Fibroblast of lung (primary cell): ENCODE data around the gene PSMD10. TPM values are rescaled to one million over a fixed set of nuclear protein-coding genes. Genes with fewer than 3 reads are reported as not detected.

ENCODE experiments used
- DNase-seq, 2 donors: peaks; one replicate each; pipeline versions ENCODE4 v3.0.0 to v3.0.0-alpha.2; 2010; ENCODE audit warnings: low read depth in 2 of 2
- H2AFZ ChIP-seq: 2 replicates; pipeline ENCODE4 v1.5.1; 2012; ENCODE audit warnings: low read length, control low read depth, inconsistent platforms
- H3K27ac ChIP-seq: 2 replicates; pipeline ENCODE4 v1.5.1; 2011; ENCODE audit warnings: low read length, control low read depth; ENCODE audit not compliant: insufficient read depth
- H3K27me3 ChIP-seq: 2 replicates; pipeline ENCODE4 v1.5.1; 2011; ENCODE audit warnings: mild to moderate bottlenecking, low read length; ENCODE audit not compliant: control insufficient read depth, insufficient read depth
- H3K36me3 ChIP-seq: 2 replicates; pipeline ENCODE4 v1.5.1; 2011; ENCODE audit warnings: low read length; ENCODE audit not compliant: control insufficient read depth, insufficient read depth
- H3K4me1 ChIP-seq: 2 replicates; pipeline ENCODE4 v1.5.1; 2011; ENCODE audit warnings: low read length; ENCODE audit not compliant: control insufficient read depth, insufficient read depth; ENCODE audit errors: extremely low read depth
- H3K4me2 ChIP-seq: 2 replicates; pipeline ENCODE4 v1.5.1; 2011; ENCODE audit warnings: low read length, control low read depth; ENCODE audit not compliant: insufficient read depth; ENCODE audit errors: extremely low read depth
- H3K4me3 ChIP-seq, 4 experiments: fragments of 200-600 bp in 1 of 4; sonication (generic) in 1 of 4; replicated peaks in 1 of 4; 2 replicates each; pipeline ENCODE4 v1.5.1; 2011 to 2016; ENCODE audit warnings: low read length in 4 of 4, low read depth in 3 of 4, mild to moderate bottlenecking in 3 of 4, control low read depth in 2 of 4, inconsistent platforms in 1 of 4, mixed read lengths in 1 of 4; ENCODE audit not compliant: insufficient read depth in 1 of 4; ENCODE audit errors: control extremely low read depth in 1 of 4
- H3K79me2 ChIP-seq: 2 replicates; pipeline ENCODE4 v1.5.1; 2012; ENCODE audit warnings: mild to moderate bottlenecking, low read length, inconsistent platforms; ENCODE audit not compliant: control insufficient read depth, insufficient read depth
- H3K9ac ChIP-seq: 2 replicates; pipeline ENCODE4 v1.5.1; 2011; ENCODE audit warnings: mild to moderate bottlenecking, low read length, control low read depth; ENCODE audit not compliant: insufficient read depth
- H3K9me3 ChIP-seq: 2 replicates; pipeline ENCODE4 v1.5.1; 2012; ENCODE audit warnings: low read depth, low read length; ENCODE audit not compliant: control insufficient read depth, insufficient read depth
- H4K20me1 ChIP-seq: 2 replicates; pipeline ENCODE4 v1.5.1; 2011; ENCODE audit warnings: low read length; ENCODE audit not compliant: control insufficient read depth, insufficient read depth; ENCODE audit errors: extremely low read depth
- CTCF ChIP-seq, 2 donors: IDR thresholded peaks in 1 of 2; conservative IDR thresholded peaks in 1 of 2; 1 replicate in 1 of 2; 2 replicates in 1 of 2; pipeline ENCODE4 v1.5.1; 2011 to 2012; ENCODE audit warnings: low read length in 2 of 2, control low read depth in 1 of 2, inconsistent platforms in 1 of 2, low read depth in 1 of 2, mild to moderate bottlenecking in 1 of 2
- EZH2 ChIP-seq: IDR thresholded peaks from 2 replicates; pipeline ENCODE4 v1.5.1; 2012; ENCODE audit warnings: low read length, control low read depth, mild to moderate bottlenecking; ENCODE audit errors: missing control alignments
- polyA plus RNA-seq, 2 donors: library from polyadenylated mRNA; depleted of rRNA in 1 of 2; stranded (reverse) in 1 of 2; unstranded in 1 of 2; fragments of >200 nt; gene quantifications; 2 replicates each; pipeline ENCODE4 v1.2.1, GENCODE V29; 2011 to 2012; ENCODE audit warnings: missing spikeins in 1 of 2
- total RNA-seq: library from RNA; depleted of rRNA; stranded (reverse); fragments of >200 nt; gene quantifications from 2 replicates; pipeline ENCODE4 v1.2.1, GENCODE V29; 2014

Gene PSMD10
- total and polyA plus RNA-seq, 2 donors (not counting 1 experiment from before 2014, with no cell fraction given), result 72.7 to 102 TPM

GRCh38 chrX:108132876-108133275, 41.5 kb upstream of the PSMD10 start:
- H3K4me1 ChIP-seq, result no peaks in the 10 kb centered on the region
- no peaks in the 10 kb centered on the region for H4K20me1 ChIP-seq
- no peaks in the 10 kb centered on the region for H3K27me3 ChIP-seq
- no peak overlapping the region for H3K4me2 ChIP-seq
- TF ChIP-seq EZH2 (no peak), CTCF (conservative IDR thresholded peaks at IDR 0.05 in 1 of 2, IDR thresholded peaks at IDR 0.05 in 1 of 2; ENCODE audit: low read depth in 1 of 2, low read length in 2 of 2) (no peak)
- no peak for DNase-seq
- no peak overlapping the region for H3K9ac ChIP-seq
- H3K9me3 ChIP-seq, result no peaks in the 10 kb centered on the region
- H3K27ac ChIP-seq, result no peak overlapping the region
- no peak overlapping the region for H3K4me3 ChIP-seq
- H3K79me2 ChIP-seq, result no peaks in the 10 kb centered on the region
- no peak overlapping the region for H2AFZ ChIP-seq
- no peaks in the 10 kb centered on the region for H3K36me3 ChIP-seq

- H3K36me3 ChIP-seq, result no peaks in the 10 kb centered on the region
- H3K4me1 ChIP-seq, result no peaks in the 10 kb centered on the region
- no peak overlapping the region for H3K27ac ChIP-seq
- no peaks in the 10 kb centered on the region for H3K79me2 ChIP-seq
- no peaks in the 10 kb centered on the region for H3K27me3 ChIP-seq
- H2AFZ ChIP-seq, result no peak overlapping the region
- H3K4me3 ChIP-seq, result no peak overlapping the region
- no peaks in the 10 kb centered on the region for H3K9me3 ChIP-seq
- no peak for DNase-seq
- TF ChIP-seq EZH2 (no peak), CTCF (conservative IDR thresholded peaks at IDR 0.05 in 1 of 2, IDR thresholded peaks at IDR 0.05 in 1 of 2; ENCODE audit: low read depth in 1 of 2, low read length in 2 of 2) (no peak)
- H4K20me1 ChIP-seq, result no peaks in the 10 kb centered on the region
- H3K9ac ChIP-seq, result no peak overlapping the region
- H3K4me2 ChIP-seq, result no peak overlapping the region
Observed at GRCh38 chrX:108132034-108132433, 40.7 kb upstream of the PSMD10 start.

- Histone ChIP-seq H3K4me3 (no peak overlapping the region), H3K4me1 (no peaks in the 10 kb centered on the region), H4K20me1 (no peaks in the 10 kb centered on the region), H3K9ac (no peak overlapping the region), H3K79me2 (no peaks in the 10 kb centered on the region), H2AFZ (no peak overlapping the region), H3K27ac (no peak overlapping the region), H3K9me3 (no peaks in the 10 kb centered on the region), H3K27me3 (no peaks in the 10 kb centered on the region), H3K36me3 (no peaks in the 10 kb centered on the region), H3K4me2 (no peak overlapping the region)
- TF ChIP-seq CTCF (conservative IDR thresholded peaks at IDR 0.05 in 1 of 2, IDR thresholded peaks at IDR 0.05 in 1 of 2; ENCODE audit: low read depth in 1 of 2, low read length in 2 of 2) (no peak), EZH2 (no peak)
- peak in 1 of 2 donors; percentile 79 for DNase-seq
Observed at GRCh38 chrX:108131471-108131870, 40.1 kb upstream of the PSMD10 start.
